ENCODE data around the gene EDC4. TPM values are rescaled to one million over a fixed set of nuclear protein-coding genes. Genes with fewer than 3 reads are reported as not detected.
"Not testable (repeated sequence)": the region's sequence is repeated elsewhere in the genome, so short reads cannot be mapped to it uniquely, and the experiment has no call there.

Gene EDC4
- total and polyA plus RNA-seq, 8 donors: 20.2 to 66.2 (median 26.0) TPM

DNA sequence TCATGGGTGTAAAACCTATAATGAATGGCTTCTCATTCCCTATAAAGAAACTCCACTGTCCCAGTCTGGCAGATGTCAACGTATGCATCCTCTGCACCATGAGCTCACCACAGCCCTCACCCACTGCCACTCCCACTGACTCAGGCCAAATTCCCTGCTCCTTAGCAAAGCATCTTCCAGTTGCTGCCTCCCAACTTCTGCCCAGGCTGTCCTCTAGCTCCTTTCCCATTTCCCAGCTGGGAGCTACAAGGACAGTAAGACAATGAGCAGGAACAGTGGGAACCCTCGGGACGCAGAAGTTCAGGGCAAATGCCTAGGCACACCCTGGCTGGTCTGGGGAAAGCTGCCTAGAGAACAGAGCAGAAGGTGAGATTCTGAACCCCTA, 39.8 kb upstream of the EDC4 start:
- peak overlapping the region; percentile 65 to 74 (median 70) for H3K4me3 ChIP-seq
- H3K27me3 ChIP-seq: no peaks in the 10 kb centered on the region
- intact Hi-C loops (cut with DNase I): no loop called here
- ATAC-seq (peak; percentile 6 to 31 (median 14)), DNase-seq (no peak), FAIRE-seq (no peak)
- H3K4me1 ChIP-seq: peaks cover 0 to 7% (median 5%) of the 10 kb centered on the region in 3 donors
- no peaks in the 10 kb centered on the region for H3K9me3 ChIP-seq
- peaks cover 0 to 20% (median 12%) of the 10 kb centered on the region in 3 donors for H3K36me3 ChIP-seq
- no peak overlapping the region for H3K27ac ChIP-seq
- TF ChIP-seq CTCF (IDR thresholded peaks at IDR 0.05): no peak
- WGBS, 2 donors: 0 to 1% methylated on average over 3 of the region's 3 CpGs

DNA sequence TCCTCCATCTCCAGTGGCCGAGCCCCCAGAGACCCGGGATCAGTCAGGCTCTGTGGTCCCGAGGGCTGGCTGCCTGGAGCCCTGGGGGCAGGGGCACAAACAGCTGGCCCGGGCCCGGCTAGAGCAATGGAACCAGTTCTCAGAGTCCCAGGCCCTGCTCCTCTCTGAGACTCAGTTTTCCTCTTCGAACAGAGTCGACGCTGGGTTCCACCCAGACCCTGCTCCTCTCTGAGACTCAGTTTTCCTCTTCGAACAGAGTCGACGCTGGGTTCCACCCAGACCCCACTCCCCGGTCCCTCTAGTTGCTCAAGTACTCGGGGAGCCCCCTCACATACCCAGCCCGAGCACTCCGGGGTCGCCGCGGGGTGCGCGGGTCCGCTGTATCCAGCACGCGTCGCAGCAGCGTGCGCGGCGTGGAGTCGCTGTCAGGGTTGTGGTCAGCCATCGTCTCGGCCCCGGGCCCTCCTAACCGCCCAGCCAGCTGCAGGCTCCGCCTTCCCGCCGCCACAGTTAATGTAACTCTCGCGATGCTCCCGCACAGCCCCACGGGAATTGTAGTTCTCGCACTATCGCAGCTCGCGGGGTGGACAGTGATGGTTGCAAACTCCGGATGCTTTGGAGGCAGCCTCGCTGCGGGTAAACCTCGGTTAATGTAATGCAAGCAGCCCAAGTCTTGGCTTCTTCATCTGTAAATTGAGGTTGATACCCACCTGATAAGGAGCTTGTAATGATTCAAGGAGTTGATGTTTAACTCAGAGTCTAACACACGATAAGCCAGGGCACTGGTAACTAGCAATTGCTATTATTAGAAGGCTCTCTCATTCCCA, 39.2 kb upstream of the EDC4 start:
- Histone ChIP-seq H3K4me3 (peak overlapping the region; percentile 65 to 74 (median 70)), H3K27me3 (no peaks in the 10 kb centered on the region), H3K4me1 (peaks cover 0 to 7% (median 5%) of the 10 kb centered on the region in 3 donors), H3K9me3 (no peaks in the 10 kb centered on the region), H3K36me3 (peaks cover 0 to 20% (median 12%) of the 10 kb centered on the region in 3 donors), H3K27ac (no peak overlapping the region)
- intact Hi-C loops (cut with DNase I): no loop called here
- FAIRE-seq: no peak
- 0 to 1% methylated on average over 48 to 49 of the region's 49 CpGs for WGBS, 2 donors
- DNase-seq: peak; percentile 85 to 95 (median 92)
- no peak for TF ChIP-seq CTCF (IDR thresholded peaks at IDR 0.05)
- peak; percentile 99 to 100 (median 100) for ATAC-seq

DNA sequence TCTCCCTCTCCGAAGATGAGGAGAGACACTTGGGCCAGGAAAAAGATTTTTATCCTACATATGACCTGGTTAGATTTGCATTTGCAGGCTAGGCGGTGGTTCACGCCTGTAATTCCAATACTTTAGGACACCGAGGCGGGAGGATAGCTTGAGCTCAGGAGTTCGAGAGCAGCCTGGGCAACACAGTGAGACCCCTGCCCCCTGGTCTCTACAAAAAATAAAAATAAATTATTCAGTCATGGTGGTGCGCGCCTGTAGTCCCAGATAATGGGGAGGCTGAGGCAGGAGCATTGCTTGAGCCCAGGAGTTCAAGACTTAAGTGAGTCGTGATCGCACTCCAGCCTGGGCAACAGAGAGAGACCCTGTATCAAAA, 38.6 kb upstream of the EDC4 start:
- H3K27me3 ChIP-seq: no peaks in the 10 kb centered on the region
- H3K36me3 ChIP-seq: peaks cover 0 to 20% (median 7%) of the 10 kb centered on the region in 3 donors
- H3K4me3 ChIP-seq: peak overlapping the region in 3 of 4 donors; percentile 65 to 74 (median 69)
- WGBS, 2 donors: 68 to 83% methylated on average over 10 of the region's 10 CpGs
- FAIRE-seq (no peak), DNase-seq (no peak), ATAC-seq (no peak)
- no peaks in the 10 kb centered on the region for H3K9me3 ChIP-seq
- no peak overlapping the region for H3K27ac ChIP-seq
- no peak for TF ChIP-seq CTCF (IDR thresholded peaks at IDR 0.05)
- intact Hi-C loops (cut with DNase I): no loop called here
- peaks cover 0 to 7% (median 5%) of the 10 kb centered on the region in 3 donors for H3K4me1 ChIP-seq

GRCh38 chr16:67837190-67837589, 35.7 kb upstream of the EDC4 start:
- H3K27me3 ChIP-seq; ATAC-seq; DNase-seq; H3K36me3 ChIP-seq; intact Hi-C loops (cut with DNase I); FAIRE-seq; H3K9me3 ChIP-seq; H3K27ac ChIP-seq; H3K4me3 ChIP-seq; H3K4me1 ChIP-seq: not testable (repeated sequence)
- WGBS, 2 donors: 79 to 88% methylated on average over 10 of the region's 10 CpGs

GRCh38 chr16:67837811-67838210, 35.0 kb upstream of the EDC4 start:
- no peaks in the 10 kb centered on the region for H3K27me3 ChIP-seq
- WGBS, 2 donors: 81 to 89% methylated on average over 2 of the region's 2 CpGs
- H3K4me3 ChIP-seq: no peak overlapping the region
- no peak overlapping the region for H3K27ac ChIP-seq
- ATAC-seq (no peak), DNase-seq (no peak), FAIRE-seq (no peak)
- H3K4me1 ChIP-seq: peaks cover 0 to 6% (median 2%) of the 10 kb centered on the region in 3 donors
- no peak for TF ChIP-seq CTCF (IDR thresholded peaks at IDR 0.05)
- intact Hi-C loops (cut with DNase I): no loop called here
- no peaks in the 10 kb centered on the region for H3K9me3 ChIP-seq
- H3K36me3 ChIP-seq: no peaks in the 10 kb centered on the region

All from pancreas (tissue), 10 donors.